NCI-H748 treated with DMSO at 0.1 percent for 48 hours (cell line): ENCODE results near the gene DUS3L.
A peak's percentile ranks its signal among the peaks of the same experiment; 100 is the strongest.

Source experiments
- DNase-seq: peaks from one replicate; lab custom pipeline; 2025; lab: John Stamatoyannopoulos, UW

Gene DUS3L

DNA sequence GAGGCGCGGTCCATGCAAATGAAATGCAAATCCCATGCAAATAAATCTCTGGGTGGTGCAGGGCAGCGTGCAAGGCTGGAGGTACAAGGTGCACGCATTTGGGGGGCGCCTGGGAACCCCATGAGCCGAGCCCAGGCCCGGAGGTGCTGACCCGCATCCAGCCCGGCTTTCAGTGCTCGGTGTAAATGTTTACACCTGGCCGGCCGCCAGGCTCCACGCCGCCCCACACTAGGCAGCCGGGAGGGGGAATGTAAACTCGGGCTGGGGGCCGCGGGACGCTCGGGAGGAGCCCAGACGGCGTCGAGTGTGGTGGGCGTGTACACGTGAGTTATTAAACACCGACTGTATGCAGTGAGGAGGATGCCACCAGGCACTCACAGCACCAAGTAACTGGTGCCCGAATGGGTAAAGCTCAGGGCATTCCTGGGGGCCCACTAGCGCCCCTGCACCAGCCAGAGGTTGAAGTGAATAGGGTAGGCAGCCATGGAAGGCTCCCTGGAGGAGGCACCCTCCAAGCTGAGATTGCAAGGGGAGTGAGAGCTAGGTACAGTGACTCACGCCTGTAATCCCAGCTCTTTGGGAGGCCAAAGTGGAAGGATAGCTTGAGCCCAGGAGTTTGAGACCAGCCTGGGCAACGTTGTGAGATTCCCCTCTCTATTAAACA is 31.4 kb upstream of the DUS3L start:
- no peak for DNase-seq

DNA sequence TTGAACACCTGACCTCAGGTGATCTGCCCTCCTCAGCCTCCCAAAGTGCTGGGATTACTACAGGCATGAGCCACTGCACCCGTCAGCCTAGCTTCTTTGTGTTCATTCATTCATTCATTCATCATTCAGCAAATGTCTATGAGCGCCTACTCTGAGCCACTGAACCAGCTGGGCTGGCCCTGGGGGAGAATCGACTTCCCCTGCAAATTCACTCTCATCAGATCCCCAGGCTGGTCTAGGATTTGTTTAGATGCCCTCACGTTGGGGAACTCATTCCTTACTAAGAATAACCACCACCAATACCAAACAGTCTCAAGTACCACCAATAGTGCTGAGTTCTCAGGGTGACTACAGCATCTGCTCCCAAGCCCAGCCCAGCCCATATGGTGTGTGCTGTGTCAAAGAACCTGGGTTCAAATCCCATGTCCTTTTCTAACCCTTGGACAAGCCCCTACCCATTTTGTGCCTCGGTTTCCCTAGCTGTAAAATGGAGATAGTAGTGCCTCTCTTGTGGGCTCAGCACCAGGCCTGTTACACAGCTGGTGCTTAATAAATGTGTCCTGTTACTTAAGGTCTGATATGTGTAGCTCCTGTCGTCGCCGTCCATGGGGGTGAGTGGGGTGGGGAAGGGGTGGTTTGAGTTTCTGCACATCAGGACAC is 30.7 kb upstream of the DUS3L start:
- no peak for DNase-seq

DNA sequence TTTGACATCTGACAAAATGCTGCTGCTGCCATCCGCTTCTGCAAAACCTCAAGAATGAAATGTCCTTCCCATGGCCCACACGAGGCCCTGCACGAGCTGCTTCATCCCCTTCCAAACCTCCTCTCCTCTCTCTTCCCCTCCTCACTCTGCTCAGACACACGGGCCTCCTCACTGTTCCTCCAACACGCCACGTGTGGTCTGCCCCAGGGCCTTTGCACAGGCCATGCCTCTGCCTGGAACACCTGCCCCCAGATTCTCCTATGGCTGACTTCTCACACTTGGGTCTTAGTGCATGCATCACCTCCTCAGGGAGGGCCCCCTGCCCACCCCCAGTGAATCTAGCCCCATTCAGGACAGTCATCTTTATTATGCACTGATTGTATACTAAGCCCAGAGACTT is 29.8 kb upstream of the DUS3L start:
- no peak for DNase-seq

DNA sequence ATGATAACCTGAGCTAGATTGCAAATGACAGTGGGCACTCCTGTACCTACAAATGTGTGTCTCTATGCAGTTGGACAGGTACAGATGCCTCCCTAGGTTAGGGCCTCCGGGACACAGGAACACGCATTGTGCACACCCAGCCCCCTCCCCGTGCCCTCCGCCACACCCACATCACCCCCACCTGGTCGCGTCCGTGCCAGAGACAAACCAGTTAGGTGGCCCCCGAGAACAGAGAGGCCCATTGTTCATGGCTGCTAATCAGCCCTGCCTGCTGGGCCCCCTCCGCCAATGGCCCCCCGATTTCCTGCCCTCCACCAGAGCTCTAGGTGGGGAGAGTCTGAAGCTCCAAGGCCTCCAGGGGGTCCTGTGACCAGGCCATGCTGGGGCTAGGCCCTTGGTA is 27.6 kb upstream of the DUS3L start:
- DNase-seq = no peak

DNA sequence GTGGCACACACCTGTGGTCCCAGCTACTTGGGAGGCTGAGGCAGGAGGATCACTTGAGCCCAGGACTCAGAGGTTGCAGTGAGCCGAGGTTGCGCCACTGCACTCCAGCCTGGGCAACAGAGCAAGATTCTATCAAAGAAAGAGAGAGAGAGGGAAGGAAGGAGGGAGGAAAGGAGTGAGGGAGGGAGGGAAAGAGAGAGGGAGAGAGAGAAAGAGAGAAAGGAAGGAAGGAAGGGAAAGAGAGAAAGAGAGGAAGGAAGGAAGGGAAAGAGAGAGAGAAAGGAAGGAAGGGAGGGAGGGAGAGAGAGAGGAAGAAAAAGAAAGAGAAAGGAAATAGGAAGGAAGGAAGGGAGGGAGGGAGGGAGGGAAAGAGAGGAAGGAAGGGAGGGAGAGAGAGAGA is 26.3 kb upstream of the DUS3L start:
- DNase-seq = no peak

DNA sequence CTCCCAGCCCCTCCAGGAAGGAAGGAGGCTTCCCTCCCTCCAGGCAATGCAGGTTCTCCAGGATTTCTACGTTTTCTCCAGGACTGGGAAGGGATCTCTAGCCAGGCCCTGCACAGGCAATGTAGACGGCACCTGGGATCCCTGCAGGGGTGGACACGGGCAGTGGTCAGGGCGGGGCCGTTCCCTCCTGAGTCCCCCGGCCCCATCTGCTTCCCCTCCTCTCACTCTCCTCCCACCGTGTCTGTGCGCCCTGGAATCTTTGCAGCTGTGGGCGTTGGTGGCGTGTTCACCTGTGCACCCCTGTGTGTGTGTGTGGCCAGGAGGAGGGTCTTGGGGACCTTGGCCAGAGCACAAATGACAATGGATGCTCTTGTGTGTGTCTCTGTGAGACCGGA is 23.9 kb upstream of the DUS3L start:
- no peak for DNase-seq

DNA sequence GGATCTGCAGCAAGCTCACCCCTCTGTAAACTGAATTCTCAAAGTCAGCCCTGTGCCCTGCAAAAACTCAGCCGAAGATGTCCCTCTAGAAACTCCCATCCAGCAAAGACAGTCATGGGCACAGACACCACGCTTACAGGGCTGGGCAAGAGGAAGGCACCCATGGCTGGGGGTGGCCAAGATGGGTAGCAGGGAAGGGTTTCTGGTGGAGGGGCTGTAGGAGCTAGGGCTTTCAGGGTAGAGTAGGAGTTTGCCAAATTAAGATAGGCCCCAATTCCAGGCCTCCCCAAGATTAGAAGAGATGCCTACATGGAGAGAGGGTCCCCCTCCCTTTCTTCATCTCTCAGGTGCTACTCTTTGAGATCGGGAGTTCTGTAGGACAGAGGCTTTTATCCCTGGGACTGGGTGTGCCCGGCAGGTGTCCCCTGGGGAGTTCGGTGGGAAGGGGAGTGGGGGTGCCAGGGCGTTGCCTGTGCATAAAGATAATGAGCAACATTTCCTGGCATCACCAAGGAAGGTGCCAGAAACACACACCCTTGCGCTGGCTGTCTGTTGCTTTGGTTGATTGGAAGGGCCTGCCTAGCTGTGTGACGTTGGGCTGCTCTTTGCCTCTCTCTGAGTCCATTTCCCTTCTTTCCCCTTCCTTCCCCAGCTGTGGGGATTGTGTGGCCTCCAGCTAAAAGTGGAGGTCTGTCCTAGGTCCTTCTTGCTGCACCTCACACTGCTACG is 23.3 kb upstream of the DUS3L start:
- no peak for DNase-seq

DNA sequence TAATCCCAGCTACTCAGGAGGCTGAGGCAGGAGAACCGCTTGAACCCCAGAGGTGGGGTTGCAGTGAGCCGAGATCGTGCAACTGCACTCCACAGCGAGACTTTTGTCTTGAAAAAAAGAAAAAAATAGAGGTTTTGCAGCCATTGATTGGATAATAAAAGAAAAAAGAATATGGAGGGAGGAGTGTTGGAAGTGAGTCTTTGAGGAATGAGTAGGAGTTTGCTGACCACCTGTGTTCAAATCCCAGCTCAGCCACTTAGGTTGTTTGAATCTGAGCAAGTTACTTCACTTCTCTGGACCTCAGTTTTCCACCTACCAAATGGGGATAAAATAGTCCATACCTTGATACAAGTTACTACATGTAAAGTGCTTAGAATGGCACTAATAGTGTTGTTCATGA is 20.2 kb upstream of the DUS3L start:
- DNase-seq = no peak

DNA sequence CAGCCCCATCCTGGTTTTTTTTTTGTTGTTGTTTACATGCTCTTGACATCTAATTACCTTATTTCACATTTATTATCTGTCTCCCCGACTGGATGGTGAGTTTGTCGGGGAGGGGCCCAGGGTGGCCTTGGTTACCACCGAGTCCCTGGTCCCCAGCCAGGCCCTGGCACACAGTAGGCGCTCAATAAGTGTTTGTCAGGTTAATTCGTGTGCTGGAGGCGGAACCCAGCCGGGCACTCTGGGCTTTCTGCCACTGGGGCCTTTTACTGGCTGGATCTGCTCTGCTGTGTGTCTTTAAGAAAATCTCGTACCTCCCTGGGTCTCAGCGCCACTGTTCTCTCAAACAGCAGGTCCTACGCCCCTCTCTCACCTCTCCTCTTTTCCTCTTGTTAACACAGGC is 18.5 kb upstream of the DUS3L start:
- DNase-seq = no peak

DNA sequence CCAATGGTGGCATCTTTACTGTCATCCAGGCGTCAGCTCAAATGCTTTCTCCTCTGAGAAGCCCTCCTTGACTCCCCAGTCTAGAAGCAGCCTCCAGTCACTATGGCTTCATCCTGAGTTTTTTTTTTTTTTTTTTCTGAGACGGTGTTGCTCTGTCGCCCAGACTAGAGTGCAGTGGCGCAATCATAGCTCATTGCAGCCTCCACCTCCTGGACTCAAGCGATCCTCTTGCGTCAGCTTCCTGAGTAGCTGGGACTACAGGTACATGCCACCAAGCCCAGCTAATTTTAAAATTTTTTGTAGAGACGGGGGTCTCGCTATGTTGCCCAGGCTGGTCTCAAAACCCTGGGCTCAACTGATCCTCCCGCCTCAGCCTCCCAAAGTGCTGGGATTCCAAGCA is 18.1 kb upstream of the DUS3L start:
- DNase-seq = no peak

DNA sequence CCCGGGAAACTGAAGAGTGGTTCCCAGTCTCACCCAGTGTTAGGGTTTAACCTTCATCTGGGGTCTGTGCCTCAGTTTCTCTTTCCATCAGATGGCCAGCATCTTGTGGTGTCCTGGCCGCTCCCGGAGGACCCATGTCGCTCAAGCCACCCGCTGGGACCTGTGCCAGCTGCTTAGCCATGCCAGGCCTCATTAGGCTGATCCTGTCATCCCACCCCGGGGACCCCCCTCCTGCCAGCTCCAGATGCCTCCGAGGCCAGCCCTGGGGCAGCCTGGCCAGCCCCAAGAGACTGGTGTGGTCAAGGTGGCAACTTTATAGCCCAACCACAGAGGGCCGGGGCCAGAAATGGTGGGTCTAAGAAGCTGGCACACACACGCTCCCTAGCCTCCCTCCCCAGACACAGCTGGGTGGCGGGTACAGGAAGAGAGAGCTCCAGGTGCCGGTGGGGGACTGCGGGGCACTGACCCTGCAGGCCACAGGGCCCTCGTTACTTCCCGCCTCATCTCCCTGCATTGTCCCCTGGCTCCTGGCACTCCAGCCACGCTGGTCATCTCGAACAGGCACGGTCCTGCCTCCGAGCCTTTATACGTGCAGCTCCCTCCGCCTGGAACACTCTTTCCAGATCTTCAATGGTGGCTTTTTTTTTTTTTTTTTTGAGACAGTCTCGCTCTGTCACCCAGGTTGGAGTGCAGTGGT is 17.3 kb upstream of the DUS3L start:
- DNase-seq = no peak

DNA sequence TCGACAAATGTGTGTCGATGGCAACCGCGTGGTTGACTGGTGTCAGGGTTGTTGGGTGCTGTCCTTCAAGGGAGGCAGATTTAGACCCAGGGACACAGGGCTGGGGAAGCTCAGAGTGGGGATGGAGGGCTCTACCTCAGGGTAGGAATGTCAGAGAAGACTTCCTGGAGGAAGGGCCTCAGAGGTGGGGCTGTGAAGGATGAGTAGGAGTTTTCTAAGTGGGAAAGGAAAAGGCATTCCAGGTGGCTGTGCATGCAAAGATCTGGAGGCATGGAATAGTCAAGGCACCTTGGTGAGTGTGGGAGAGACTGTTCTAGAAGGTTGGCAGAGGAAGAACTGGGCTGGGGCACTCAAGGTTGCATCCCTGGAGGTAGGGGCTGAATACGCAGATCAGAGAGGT is 15.9 kb upstream of the DUS3L start:
- DNase-seq = no peak

DNA sequence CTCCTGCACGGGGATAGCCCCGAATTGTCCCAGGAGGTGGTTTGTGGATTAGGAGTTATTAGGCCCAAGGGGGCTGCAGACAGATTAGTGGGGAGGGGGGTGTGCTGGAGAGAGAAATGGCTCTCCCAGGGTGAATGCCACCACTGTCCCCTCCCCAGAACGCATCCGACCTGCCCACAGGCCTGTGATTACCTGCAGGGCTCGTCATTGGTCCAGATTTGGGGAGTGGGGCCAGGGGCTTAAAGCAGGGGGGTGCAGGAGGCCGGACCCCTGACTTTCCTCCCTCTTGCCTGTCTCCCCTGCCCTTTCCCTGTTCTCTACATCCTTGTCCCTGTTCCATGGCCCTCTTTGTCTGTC is 15.1 kb upstream of the DUS3L start:
- DNase-seq = no peak

DNA sequence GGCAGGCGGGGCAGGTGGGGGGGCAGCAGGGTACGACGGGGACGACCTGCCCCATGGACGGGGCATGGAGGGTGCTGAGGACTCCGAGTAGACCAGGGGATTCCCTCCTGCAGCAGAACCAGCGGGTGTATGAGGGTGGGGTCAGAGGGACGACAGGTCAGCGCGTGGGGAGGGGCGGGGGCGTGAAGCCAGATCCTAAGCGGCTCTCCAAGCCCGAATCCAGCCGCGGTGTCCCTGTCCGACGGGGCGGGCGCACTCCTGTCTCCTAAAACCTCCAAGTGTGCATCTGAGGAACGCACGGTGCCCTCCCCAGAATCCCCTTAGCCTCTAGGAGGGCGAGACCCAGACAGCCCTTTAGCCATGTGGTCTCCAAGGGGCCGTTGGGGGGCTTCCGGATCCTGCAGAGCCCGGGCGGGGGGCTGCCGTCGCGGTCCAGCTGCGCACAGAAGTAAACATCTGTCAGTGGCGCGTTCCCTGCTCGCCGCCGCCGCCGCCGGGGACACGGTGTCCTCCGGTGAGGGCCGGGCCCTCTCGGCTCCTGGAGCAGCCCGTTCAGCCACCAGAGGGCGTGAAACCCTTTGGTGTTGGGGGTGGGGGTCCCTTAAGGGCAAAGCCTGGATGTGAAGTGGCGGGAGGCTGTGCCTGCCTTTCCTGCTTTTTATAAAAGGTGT is 14.6 kb upstream of the DUS3L start:
- DNase-seq = peak; percentile 25

DNA sequence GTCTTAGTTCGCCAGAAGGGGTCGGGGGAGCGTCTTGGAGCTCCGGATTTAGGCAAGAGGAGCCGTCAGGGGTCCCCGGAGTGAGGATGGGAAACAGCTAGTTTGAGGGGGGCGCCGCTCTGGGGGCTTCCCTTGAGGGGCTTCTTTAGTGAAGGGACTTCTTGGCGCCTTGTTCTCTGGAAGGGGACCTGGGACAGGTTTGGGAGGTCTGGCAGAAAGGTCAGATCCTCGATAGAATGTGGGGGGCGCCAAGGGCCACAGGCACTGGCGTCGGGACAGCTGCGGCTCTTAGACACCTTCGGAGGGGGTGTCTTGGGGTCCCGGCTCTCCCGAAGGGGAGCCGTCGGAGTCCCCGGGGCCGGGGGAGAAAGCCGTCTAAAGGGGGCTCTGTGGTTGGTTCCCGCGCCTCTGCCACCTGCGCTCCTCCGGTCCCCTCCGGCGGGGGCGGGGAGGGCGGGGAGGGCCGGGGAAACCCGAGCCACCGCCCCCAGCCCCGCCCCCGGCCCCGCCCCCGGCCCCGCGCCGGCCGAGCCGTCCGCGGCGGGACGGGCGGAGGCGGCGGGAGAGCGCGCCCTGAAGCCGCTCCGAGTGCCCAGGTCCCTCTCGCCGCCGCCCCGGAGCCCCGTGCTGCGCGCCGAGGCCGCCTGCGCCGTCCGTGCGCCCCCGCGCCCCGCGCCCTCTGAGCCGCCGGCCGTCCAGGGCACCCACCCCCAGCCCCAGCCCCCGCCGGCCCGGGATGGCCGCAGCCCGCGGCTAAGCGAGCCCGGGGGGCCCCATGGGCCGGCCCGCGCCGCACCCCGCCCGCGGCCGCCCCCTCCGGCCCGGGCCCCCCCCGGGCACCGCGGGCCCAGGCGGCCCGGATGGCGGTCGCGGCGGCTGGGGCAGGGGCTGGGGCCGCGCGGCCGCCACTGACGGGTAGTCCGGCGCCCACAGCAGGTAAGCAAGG is 13.8 kb upstream of the DUS3L start, which contains the start of gene NRTN:
Gene NRTN, plus strand, starts transcription at position 552 of the 946 bp plus-strand sequence. CDS start 19,099 bp downstream, outside the sequence.
- no peak for DNase-seq

DNA sequence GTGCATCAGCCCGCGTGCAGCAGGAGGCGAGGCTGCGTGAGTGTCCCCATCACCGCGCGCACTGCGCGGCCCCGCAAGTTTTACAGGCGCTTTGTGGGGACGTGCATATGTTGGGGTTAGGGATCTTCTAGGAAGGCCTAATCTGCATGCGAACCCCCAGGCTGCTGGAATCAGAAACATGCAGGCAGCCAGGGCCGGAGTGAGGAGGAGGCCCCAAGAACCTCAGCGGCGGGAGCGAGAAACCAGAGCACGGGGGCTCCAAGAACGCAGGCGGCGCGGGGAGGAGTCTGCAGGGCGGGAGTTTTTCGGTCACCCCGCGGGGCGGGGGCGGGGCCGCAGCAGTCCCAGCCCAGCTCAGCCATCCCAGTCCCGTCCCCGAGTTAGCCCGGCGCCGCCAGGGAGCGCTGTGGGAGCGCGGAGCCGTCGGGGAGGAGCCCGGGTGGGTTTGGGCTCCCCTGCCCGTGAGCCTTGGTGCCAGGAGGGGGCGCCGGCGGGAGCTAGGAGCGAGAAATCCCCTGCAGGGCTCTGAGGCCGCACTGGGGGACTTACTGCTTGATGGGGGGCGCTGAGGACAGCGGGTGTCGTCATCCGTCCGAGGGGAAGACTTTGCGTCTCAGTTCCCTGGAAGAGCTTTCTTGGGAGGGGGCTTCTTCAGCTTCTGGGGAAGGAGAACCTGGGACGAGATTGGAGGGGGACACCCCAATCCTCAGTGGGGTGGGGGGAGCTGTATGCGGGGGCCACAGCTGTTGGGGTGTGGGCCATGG is 13.0 kb upstream of the DUS3L start:
- peak; percentile 51 for DNase-seq

DNA sequence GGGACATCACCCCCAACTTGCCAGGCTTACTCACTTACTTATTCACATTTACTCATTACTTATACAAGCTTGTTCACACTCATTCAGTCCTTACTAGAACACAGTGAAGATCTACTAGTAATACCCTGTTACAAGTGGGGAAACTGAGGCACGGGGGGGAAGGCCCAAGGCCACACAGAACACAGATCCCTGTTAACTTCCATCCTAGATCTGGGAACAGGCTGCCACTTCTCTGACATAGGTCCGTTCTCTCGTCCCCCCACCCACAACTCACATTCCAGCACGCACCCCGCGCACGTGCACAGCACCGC is 12.4 kb upstream of the DUS3L start:
- DNase-seq = no peak

DNA sequence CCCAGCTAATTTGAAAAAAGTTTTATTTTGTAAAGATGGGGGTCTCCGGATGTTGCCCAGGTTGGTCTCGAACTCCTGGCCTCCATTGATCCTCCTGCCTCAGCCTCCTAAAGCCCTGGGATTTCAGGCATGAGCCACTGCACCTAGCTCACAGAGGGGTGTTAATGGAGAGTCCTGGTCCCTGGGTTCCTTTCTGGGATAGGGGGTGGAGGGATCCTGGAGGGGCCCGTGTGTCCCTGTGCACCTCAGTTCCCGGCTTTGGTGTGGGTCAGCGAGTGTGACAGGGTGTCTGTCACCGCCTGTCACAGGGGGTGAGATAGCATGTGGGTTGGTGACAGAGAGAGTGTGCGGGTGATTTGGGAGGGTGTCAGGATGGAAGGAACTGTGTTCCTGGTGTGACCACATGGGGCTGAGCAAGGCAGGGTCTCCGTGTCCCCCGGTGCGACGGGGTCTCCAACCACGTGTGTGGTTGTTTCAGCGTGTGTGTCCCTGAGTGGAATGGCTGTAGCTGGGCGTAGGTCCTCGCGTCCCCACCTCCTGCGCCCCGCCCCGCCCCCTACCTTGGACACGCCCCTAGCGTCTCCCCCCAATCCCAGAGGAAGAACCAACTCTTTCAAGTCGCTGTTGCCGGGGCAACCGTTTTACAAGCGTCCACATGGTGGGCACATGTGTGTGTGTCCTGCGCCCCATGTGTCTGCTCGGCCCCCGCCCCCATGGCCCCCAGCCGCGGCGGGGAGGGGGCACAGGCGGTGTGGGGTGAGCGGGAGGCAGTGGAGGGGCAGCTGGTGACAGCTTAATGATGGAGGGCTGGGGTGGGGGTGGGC is 11.0 kb upstream of the DUS3L start:
- no peak for DNase-seq
